HG03159 (cell line): ENCODE data around the gene SPAG9.

Source experiments
- ATAC-seq: cut with Tn5 transposase; IDR thresholded peaks from one replicate; pipeline ENCODE4 v1.9.1; 2021; ENCODE audit warnings: mild to moderate bottlenecking, moderate library complexity; ENCODE audit not compliant: unreplicated experiment

SPAG9 gene

GRCh38 chr17:51005768-51006167 lies 114.9 kb downstream of the SPAG9 start:
- ATAC-seq, result no peak

GRCh38 chr17:51004249-51004648 lies 116.4 kb downstream of the SPAG9 start:
- no peak for ATAC-seq

GRCh38 chr17:51000835-51001638 lies 119.6 kb downstream of the SPAG9 start:
- no peak for ATAC-seq

GRCh38 chr17:50995668-50996067 lies 125.0 kb downstream of the SPAG9 start:
- ATAC-seq, result no peak

- no peak for ATAC-seq
These were observed 127.1 kb downstream of the SPAG9 start for GRCh38 chr17:50993544-50993943.

- no peak for ATAC-seq
These were observed 131.5 kb downstream of the SPAG9 start for GRCh38 chr17:50989149-50989548.

- no peak for ATAC-seq
These were observed 132.2 kb downstream of the SPAG9 start for GRCh38 chr17:50988427-50988826.

GRCh38 chr17:50986989-50987660 lies 133.5 kb downstream of the SPAG9 start:
- ATAC-seq, result no peak

- no peak for ATAC-seq
These were observed 139.4 kb downstream of the SPAG9 start for GRCh38 chr17:50981279-50981678.

- no peak for ATAC-seq
These were observed 141.1 kb downstream of the SPAG9 start for GRCh38 chr17:50979524-50979927.

GRCh38 chr17:50977487-50978159 lies 143.0 kb downstream of the SPAG9 start:
- ATAC-seq, result no peak

GRCh38 chr17:50976951-50977472 lies 143.7 kb downstream of the SPAG9 start:
- no peak for ATAC-seq

- ATAC-seq, result no peak
These were observed 146.8 kb downstream of the SPAG9 start for GRCh38 chr17:50973557-50974494.

GRCh38 chr17:50972577-50972976 lies 148.1 kb downstream of the SPAG9 start:
- no peak for ATAC-seq

- ATAC-seq, result no peak
These were observed 152.9 kb downstream of the SPAG9 start for GRCh38 chr17:50967795-50968194.

- ATAC-seq, result no peak
These were observed 154.5 kb downstream of the SPAG9 start for GRCh38 chr17:50966163-50966666.

- no peak for ATAC-seq
These were observed 157.5 kb downstream of the SPAG9 start for GRCh38 chr17:50963139-50963538.

GRCh38 chr17:50961282-50962220 lies 159.1 kb downstream of the SPAG9 start:
- no peak for ATAC-seq

GRCh38 chr17:50959341-50959740 lies 161.3 kb downstream of the SPAG9 start:
- no peak for ATAC-seq
